GM12891 (cell line): ENCODE results near the gene IL6R.

Experiments used
- PAX5 ChIP-seq: IDR thresholded peaks from 2 replicates; pipeline ENCODE4 v1.6.1; 2011; ENCODE audit warnings: low read length, moderate library complexity, mild to moderate bottlenecking; ENCODE audit not compliant: insufficient read depth, severe bottlenecking
- POLR2A ChIP-seq: IDR thresholded peaks from 2 replicates; pipeline ENCODE4 v1.6.1; 2011; ENCODE audit warnings: low read depth, low read length, control low read depth
- POLR2AphosphoS5 ChIP-seq: IDR thresholded peaks from 2 replicates; pipeline ENCODE4 v1.6.1; 2011; ENCODE audit warnings: low read depth, low read length, control low read depth
- POU2F2 ChIP-seq: IDR thresholded peaks from 2 replicates; pipeline ENCODE4 v1.6.1; 2011; ENCODE audit warnings: low read depth, mild to moderate bottlenecking, control low read depth, low read length, moderate library complexity
- SPI1 ChIP-seq: IDR thresholded peaks from 2 replicates; pipeline ENCODE4 v1.6.1; 2011; ENCODE audit warnings: low read depth, low read length, control low read depth
- TAF1 ChIP-seq: IDR thresholded peaks from 2 replicates; pipeline ENCODE4 v1.6.1; 2011; ENCODE audit warnings: low read depth, low read length, control low read depth

DNA sequence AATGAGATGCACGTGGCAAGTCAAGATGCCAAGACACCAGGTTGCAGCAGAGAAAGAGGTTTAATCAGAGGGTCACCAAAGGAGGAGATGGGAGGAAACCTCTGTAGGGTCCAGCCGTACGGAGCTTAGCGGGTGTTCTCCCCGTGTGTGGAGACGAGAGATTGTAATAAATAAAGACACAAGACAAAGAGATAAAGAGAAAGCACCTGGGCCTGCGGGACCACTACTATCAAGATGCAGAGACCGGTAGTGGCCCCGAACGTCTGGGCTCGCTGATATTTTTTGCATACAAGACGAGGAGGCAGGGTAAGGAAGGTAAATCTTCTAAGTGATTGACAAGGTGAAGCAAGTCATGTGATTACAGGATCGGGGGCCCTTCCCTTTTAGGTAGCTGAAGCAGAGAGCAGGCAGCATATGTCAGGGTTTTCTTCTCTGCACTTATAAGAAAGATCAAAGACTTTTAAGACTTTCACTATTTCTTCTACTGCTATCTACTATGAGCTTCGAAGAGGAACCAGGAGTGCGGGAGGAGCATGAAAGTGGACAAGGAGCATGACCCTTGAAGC lies 55.6 kb downstream of the IL6R start:
- TF ChIP-seq POLR2A = no peak
- no peak for TF ChIP-seq POLR2AphosphoS5
- no peak for TF ChIP-seq TAF1
- TF ChIP-seq POU2F2 = no peak
- TF ChIP-seq SPI1 = no peak
- no peak for TF ChIP-seq PAX5
